ENCODE data around the gene MGST2. TPM values are rescaled to one million over a fixed set of nuclear protein-coding genes. Genes with fewer than 3 reads are reported as not detected.

The MGST2 gene
- total and polyA plus RNA-seq, 2 experiments from 2014 or later = 4.6 to 19.1 TPM

- TF ChIP-seq, protein P1, sequence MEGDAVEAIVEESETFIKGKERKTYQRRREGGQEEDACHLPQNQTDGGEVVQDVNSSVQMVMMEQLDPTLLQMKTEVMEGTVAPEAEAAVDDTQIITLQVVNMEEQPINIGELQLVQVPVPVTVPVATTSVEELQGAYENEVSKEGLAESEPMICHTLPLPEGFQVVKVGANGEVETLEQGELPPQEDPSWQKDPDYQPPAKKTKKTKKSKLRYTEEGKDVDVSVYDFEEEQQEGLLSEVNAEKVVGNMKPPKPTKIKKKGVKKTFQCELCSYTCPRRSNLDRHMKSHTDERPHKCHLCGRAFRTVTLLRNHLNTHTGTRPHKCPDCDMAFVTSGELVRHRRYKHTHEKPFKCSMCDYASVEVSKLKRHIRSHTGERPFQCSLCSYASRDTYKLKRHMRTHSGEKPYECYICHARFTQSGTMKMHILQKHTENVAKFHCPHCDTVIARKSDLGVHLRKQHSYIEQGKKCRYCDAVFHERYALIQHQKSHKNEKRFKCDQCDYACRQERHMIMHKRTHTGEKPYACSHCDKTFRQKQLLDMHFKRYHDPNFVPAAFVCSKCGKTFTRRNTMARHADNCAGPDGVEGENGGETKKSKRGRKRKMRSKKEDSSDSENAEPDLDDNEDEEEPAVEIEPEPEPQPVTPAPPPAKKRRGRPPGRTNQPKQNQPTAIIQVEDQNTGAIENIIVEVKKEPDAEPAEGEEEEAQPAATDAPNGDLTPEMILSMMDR (conservative IDR thresholded peaks at IDR 0.05; ENCODE audit: low read depth in 2 of 2) = no peak
- TF ChIP-seq ETS1 (IDR thresholded peaks at IDR 0.05) (no peak), NANOG (IDR thresholded peaks at IDR 0.05; ENCODE audit: borderline replicate concordance) (no peak), ZNF331 (CRISPR knock-in tag; IDR thresholded peaks at IDR 0.05; ENCODE audit: low read depth) (no peak)
These were observed 44.5 kb downstream of the MGST2 start (continued) for GRCh38 chr4:139710073-139710472.

DNA sequence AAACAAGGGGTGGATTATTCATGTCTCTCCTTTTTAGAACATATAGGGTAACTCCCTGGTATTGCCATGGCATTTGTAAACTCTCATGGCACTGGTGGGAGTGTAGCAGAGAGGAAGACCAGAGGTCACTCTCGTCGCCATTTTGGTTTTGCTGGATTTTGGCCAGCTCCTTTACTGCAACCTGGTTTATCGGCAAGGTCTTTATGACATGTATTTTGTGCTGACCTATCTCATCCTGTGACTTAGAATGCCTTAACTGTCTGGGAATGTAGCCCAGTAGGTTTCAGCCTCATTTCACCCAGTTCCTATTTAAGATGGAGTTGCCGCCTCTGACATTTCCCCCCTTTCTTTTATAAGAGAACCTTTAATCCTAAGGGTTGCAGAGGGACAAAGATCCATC is 45.8 kb downstream of the MGST2 start:
- Mint-ChIP-seq H3K27ac (no peak overlapping the region), H3K36me3 (ENCODE audit: low read depth) (peaks cover 6% of the 10 kb centered on the region; the same call in 2 of the 3 replicates), H3K4me1 (no peaks in the 10 kb centered on the region), H3K4me3 (no peak overlapping the region), H3K27me3 (ENCODE audit: insufficient read depth, low read depth, poor library complexity) (peaks cover 16% of the 10 kb centered on the region), H3K9me3 (peaks cover 11% of the 10 kb centered on the region; the same call in 2 of the 3 replicates)
- H2AFZ ChIP-seq = no peak overlapping the region
- no peak overlapping the region for H3K4me2 ChIP-seq
- 0 out of 2 replicates have a peak, but pooled peaks cover 3% of the 10 kb centered on the region for H4K20me1 ChIP-seq (replicated peaks; ENCODE audit: insufficient read depth)
- no peak overlapping the region for H3K4me3 ChIP-seq
- H3K36me3 ChIP-seq (ENCODE audit: insufficient read depth) = no peaks in the 10 kb centered on the region
- no peaks in the 10 kb centered on the region for H3K4me1 ChIP-seq (ENCODE audit: insufficient read depth)
- H3F3A ChIP-seq (replicated peaks; ENCODE audit: low read depth) = no peaks in the 10 kb centered on the region
- H3K79me2 ChIP-seq (replicated peaks; ENCODE audit: insufficient read depth) = no peaks in the 10 kb centered on the region
- no peaks in the 10 kb centered on the region for H3K9me2 ChIP-seq (ENCODE audit: insufficient read depth)
- H3K27ac ChIP-seq (ENCODE audit: low read depth) = no peak overlapping the region
- H3K27me3 ChIP-seq (ENCODE audit: insufficient read depth) = peaks cover 48% of the 10 kb centered on the region
- DNase-seq (ENCODE audit: low spot score) = no peak
- ATAC-seq = no peak
- TF ChIP-seq EZH2phosphoT487 (IDR thresholded peaks at IDR 0.05; ENCODE audit: unreplicated experiment) (no peak), ZNF331 (CRISPR knock-in tag; IDR thresholded peaks at IDR 0.05; ENCODE audit: low read depth) (no peak), NANOG (IDR thresholded peaks at IDR 0.05; ENCODE audit: borderline replicate concordance) (no peak), JUNB (IDR thresholded peaks at IDR 0.05; ENCODE audit: unreplicated experiment) (no peak), ETS1 (IDR thresholded peaks at IDR 0.05) (no peak), STAT1 (IDR thresholded peaks at IDR 0.05; ENCODE audit: unreplicated experiment) (no peak), ZNF114 (CRISPR knock-in tag; IDR thresholded peaks at IDR 0.05) (no peak), EZH2 (IDR thresholded peaks at IDR 0.05; ENCODE audit: low read depth, unreplicated experiment) (no peak), POLR2AphosphoS5 (IDR thresholded peaks at IDR 0.05; ENCODE audit: low read depth) (no peak), CREB1 (CRISPR knock-in tag; IDR thresholded peaks at IDR 0.05; ENCODE audit: low read depth) (no peak)
- TF ChIP-seq, protein P1 (conservative IDR thresholded peaks at IDR 0.05; ENCODE audit: low read depth in 2 of 2) = no peak
- TF ChIP-seq, protein P2, sequence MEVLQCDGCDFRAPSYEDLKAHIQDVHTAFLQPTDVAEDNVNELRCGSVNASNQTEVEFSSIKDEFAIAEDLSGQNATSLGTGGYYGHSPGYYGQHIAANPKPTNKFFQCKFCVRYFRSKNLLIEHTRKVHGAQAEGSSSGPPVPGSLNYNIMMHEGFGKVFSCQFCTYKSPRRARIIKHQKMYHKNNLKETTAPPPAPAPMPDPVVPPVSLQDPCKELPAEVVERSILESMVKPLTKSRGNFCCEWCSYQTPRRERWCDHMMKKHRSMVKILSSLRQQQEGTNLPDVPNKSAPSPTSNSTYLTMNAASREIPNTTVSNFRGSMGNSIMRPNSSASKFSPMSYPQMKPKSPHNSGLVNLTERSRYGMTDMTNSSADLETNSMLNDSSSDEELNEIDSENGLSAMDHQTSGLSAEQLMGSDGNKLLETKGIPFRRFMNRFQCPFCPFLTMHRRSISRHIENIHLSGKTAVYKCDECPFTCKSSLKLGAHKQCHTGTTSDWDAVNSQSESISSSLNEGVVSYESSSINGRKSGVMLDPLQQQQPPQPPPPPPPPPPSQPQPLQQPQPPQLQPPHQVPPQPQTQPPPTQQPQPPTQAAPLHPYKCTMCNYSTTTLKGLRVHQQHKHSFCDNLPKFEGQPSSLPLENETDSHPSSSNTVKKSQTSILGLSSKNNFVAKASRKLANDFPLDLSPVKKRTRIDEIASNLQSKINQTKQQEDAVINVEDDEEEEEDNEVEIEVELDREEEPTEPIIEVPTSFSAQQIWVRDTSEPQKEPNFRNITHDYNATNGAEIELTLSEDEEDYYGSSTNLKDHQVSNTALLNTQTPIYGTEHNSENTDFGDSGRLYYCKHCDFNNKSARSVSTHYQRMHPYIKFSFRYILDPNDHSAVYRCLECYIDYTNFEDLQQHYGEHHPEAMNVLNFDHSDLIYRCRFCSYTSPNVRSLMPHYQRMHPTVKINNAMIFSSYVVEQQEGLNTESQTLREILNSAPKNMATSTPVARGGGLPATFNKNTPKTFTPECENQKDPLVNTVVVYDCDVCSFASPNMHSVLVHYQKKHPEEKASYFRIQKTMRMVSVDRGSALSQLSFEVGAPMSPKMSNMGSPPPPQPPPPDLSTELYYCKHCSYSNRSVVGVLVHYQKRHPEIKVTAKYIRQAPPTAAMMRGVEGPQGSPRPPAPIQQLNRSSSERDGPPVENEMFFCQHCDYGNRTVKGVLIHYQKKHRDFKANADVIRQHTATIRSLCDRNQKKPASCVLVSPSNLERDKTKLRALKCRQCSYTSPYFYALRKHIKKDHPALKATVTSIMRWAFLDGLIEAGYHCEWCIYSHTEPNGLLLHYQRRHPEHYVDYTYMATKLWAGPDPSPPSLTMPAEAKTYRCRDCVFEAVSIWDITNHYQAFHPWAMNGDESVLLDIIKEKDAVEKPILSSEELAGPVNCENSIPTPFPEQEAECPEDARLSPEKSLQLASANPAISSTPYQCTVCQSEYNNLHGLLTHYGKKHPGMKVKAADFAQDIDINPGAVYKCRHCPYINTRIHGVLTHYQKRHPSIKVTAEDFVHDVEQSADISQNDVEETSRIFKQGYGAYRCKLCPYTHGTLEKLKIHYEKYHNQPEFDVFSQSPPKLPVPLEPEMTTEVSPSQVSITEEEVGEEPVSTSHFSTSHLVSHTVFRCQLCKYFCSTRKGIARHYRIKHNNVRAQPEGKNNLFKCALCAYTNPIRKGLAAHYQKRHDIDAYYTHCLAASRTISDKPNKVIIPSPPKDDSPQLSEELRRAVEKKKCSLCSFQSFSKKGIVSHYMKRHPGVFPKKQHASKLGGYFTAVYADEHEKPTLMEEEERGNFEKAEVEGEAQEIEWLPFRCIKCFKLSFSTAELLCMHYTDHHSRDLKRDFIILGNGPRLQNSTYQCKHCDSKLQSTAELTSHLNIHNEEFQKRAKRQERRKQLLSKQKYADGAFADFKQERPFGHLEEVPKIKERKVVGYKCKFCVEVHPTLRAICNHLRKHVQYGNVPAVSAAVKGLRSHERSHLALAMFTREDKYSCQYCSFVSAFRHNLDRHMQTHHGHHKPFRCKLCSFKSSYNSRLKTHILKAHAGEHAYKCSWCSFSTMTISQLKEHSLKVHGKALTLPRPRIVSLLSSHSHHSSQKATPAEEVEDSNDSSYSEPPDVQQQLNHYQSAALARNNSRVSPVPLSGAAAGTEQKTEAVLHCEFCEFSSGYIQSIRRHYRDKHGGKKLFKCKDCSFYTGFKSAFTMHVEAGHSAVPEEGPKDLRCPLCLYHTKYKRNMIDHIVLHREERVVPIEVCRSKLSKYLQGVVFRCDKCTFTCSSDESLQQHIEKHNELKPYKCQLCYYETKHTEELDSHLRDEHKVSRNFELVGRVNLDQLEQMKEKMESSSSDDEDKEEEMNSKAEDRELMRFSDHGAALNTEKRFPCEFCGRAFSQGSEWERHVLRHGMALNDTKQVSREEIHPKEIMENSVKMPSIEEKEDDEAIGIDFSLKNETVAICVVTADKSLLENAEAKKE (CRISPR knock-in tag; IDR thresholded peaks at IDR 0.05) = no peak

All from GM23338 (cell line).